Measurements from ENCODE around the gene LEFTY2.
"Not testable (repeated sequence)": the region's sequence is repeated elsewhere in the genome, so short reads cannot be mapped to it uniquely, and the experiment has no call there.

LEFTY2 gene

GRCh38 chr1:225899044-225899925 is 41.7 kb downstream of the LEFTY2 start:
- no peak for DNase-seq

GRCh38 chr1:225897595-225898514 is 43.2 kb downstream of the LEFTY2 start:
- DNase-seq = no peak

GRCh38 chr1:225896937-225897549 is 44.0 kb downstream of the LEFTY2 start:
- DNase-seq = no peak

GRCh38 chr1:225896494-225896893 is 44.5 kb downstream of the LEFTY2 start:
- no peak for DNase-seq

GRCh38 chr1:225892307-225892706 is 48.7 kb downstream of the LEFTY2 start:
- DNase-seq = no peak

GRCh38 chr1:225891229-225891972 is 49.6 kb downstream of the LEFTY2 start:
- DNase-seq = no peak

GRCh38 chr1:225890346-225891228 is 50.4 kb downstream of the LEFTY2 start:
- DNase-seq = no peak

- no peak for DNase-seq
Observed at GRCh38 chr1:225889743-225890142, 51.3 kb downstream of the LEFTY2 start.

- no peak for DNase-seq
Observed at GRCh38 chr1:225888898-225889601, 52.0 kb downstream of the LEFTY2 start, which contains the start of gene LEFTY1. Gene LEFTY1 (minus strand): TSS chr1:225889146. CDS start chr1:225889066, 80 bp downstream.

GRCh38 chr1:225888289-225888897 is 52.6 kb downstream of the LEFTY2 start:
- DNase-seq = no peak

GRCh38 chr1:225887554-225888288 is 53.3 kb downstream of the LEFTY2 start:
- not testable (repeated sequence) for DNase-seq

GRCh38 chr1:225887030-225887314 is 54.0 kb downstream of the LEFTY2 start:
- no peak for DNase-seq
